Gastroesophageal sphincter (tissue), 3 donors: ENCODE measurements around the gene VSNL1.

ENCODE experiments used
- POLR2AphosphoS5 ChIP-seq: sonication (generic); formaldehyde crosslinking; IDR thresholded peaks from one replicate; pipeline ENCODE4 v1.6.1; 2017; ENCODE audit warnings: antibody characterized with exemption
- TF ChIP-seq, protein P1 (sequence below), 4 experiments: fragments of 200-600 bp in 2 of 4; fragments of 450-650 bp in 2 of 4; sonication (generic) in 1 of 4; IDR thresholded peaks; one replicate each; pipeline ENCODE4 v1.5.1; 2017 to 2019; ENCODE audit warnings: antibody characterized with exemption in 4 of 4, mild to moderate bottlenecking in 2 of 4, moderate library complexity in 2 of 4

DNA sequence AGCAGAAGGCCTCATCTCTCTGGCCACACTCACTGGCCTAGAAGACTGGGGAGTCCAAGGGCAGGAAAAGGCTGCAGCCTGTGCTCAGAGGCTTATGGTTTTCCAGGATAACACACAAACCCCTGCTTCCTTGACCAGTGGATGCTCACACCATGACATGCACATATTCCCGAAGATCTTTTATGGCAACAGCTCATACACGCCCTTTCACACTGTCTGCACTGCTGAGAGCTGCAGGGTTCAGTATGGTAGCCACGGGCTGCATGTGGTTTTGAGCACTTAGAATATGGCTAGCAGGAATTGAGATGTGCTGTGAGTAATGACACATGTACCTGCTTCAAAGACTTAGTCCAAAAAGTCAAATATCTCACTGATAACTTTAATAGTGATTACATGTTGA is 95.8 kb downstream of the VSNL1 start:
- TF ChIP-seq, protein P1, sequence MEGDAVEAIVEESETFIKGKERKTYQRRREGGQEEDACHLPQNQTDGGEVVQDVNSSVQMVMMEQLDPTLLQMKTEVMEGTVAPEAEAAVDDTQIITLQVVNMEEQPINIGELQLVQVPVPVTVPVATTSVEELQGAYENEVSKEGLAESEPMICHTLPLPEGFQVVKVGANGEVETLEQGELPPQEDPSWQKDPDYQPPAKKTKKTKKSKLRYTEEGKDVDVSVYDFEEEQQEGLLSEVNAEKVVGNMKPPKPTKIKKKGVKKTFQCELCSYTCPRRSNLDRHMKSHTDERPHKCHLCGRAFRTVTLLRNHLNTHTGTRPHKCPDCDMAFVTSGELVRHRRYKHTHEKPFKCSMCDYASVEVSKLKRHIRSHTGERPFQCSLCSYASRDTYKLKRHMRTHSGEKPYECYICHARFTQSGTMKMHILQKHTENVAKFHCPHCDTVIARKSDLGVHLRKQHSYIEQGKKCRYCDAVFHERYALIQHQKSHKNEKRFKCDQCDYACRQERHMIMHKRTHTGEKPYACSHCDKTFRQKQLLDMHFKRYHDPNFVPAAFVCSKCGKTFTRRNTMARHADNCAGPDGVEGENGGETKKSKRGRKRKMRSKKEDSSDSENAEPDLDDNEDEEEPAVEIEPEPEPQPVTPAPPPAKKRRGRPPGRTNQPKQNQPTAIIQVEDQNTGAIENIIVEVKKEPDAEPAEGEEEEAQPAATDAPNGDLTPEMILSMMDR (IDR thresholded peaks at IDR 0.05) = no peak
- TF ChIP-seq POLR2AphosphoS5 = no peak
